GM12878 (cell line): ENCODE measurements around the gene PIK3R2. TPM values are rescaled to one million over a fixed set of nuclear protein-coding genes. Genes with fewer than 3 reads are reported as not detected.

Experiments used
- BCL11A ChIP-seq: IDR thresholded peaks from 2 replicates; pipeline ENCODE4 v1.6.1; 2011; ENCODE audit warnings: low read depth, low read length
- BHLHE40 ChIP-seq, 2 experiments: fragments of 450-650 bp in 1 of 2; IDR thresholded peaks; 2 replicates each; pipeline ENCODE4 v1.6.1; 2011 to 2017; ENCODE audit warnings: low read depth in 2 of 2, borderline replicate concordance in 1 of 2, improper control_type of control experiment in 1 of 2, low read length in 1 of 2, mild to moderate bottlenecking in 1 of 2
- FOXK2 ChIP-seq: fragments of 450-650 bp; IDR thresholded peaks from 2 replicates; pipeline ENCODE4 v1.6.1; 2017; ENCODE audit warnings: mild to moderate bottlenecking, moderate library complexity
- IKZF2 ChIP-seq, 2 experiments: fragments of 450-650 bp; IDR thresholded peaks; 2 replicates each; pipeline ENCODE4 v1.6.1; 2017; ENCODE audit warnings: mild to moderate bottlenecking in 2 of 2, moderate library complexity in 2 of 2
- KDM1A ChIP-seq: fragments of 200-600 bp; sonication (generic); IDR thresholded peaks from 2 replicates; pipeline ENCODE4 v1.6.1; 2016; ENCODE audit warnings: borderline replicate concordance
- KLF5 ChIP-seq: fragments of 450-650 bp; IDR thresholded peaks from 2 replicates; pipeline ENCODE4 v1.6.1; 2014; ENCODE audit warnings: mild to moderate bottlenecking; ENCODE audit not compliant: partially characterized antibody
- LARP7 ChIP-seq: fragments of 450-650 bp; IDR thresholded peaks from 2 replicates; pipeline ENCODE4 v1.6.1; 2017; ENCODE audit warnings: mild to moderate bottlenecking
- MYB ChIP-seq: fragments of 150-350 bp; IDR thresholded peaks from 2 replicates; pipeline ENCODE4 v1.6.1; 2014; ENCODE audit warnings: mild to moderate bottlenecking, low read depth, low read length, borderline replicate concordance
- NR2F1 ChIP-seq: fragments of 450-650 bp; conservative IDR thresholded peaks from 2 replicates; pipeline ENCODE4 v1.6.1; 2017; ENCODE audit warnings: mild to moderate bottlenecking
- PAX5 ChIP-seq: IDR thresholded peaks from 2 replicates; pipeline ENCODE4 v1.6.1; 2011; ENCODE audit warnings: low read depth, low read length, borderline replicate concordance
- RAD51 ChIP-seq: fragments of 450-650 bp; IDR thresholded peaks from 2 replicates; pipeline ENCODE4 v1.6.1; 2016; ENCODE audit warnings: moderate library complexity, mild to moderate bottlenecking, inconsistent platforms
- SIN3A ChIP-seq: IDR thresholded peaks from 2 replicates; pipeline ENCODE4 v1.6.1; 2012; ENCODE audit warnings: low read depth, low read length, improper control_type of control experiment
- SUPT20H ChIP-seq: IDR thresholded peaks from 2 replicates; pipeline ENCODE4 v1.6.1; 2011; ENCODE audit warnings: low read depth, mild to moderate bottlenecking, low read length, moderate library complexity, borderline replicate concordance; ENCODE audit not compliant: control insufficient read depth
- TARDBP ChIP-seq: IDR thresholded peaks from 2 replicates; pipeline ENCODE4 v1.6.1; 2016; ENCODE audit warnings: borderline replicate concordance
- TBL1XR1 ChIP-seq: IDR thresholded peaks from 2 replicates; pipeline ENCODE4 v1.6.1; 2012; ENCODE audit warnings: low read depth, low read length, improper control_type of control experiment
- TCF7 ChIP-seq: IDR thresholded peaks from 2 replicates; pipeline ENCODE4 v1.6.1; 2014; ENCODE audit warnings: antibody characterized with exemption, borderline replicate concordance
- WRNIP1 ChIP-seq: IDR thresholded peaks from 2 replicates; pipeline ENCODE4 v1.6.1; 2011; ENCODE audit warnings: low read depth, low read length, improper control_type of control experiment, borderline replicate concordance
- ZBED1 ChIP-seq: IDR thresholded peaks from 2 replicates; pipeline ENCODE4 v1.6.1; 2016; ENCODE audit warnings: borderline replicate concordance
- ZNF24 ChIP-seq: fragments of 450-650 bp; IDR thresholded peaks from 2 replicates; pipeline ENCODE4 v1.6.1; 2017; ENCODE audit warnings: antibody characterized with exemption, mild to moderate bottlenecking
- polyA plus RNA-seq, 11 experiments: library from polyadenylated mRNA; depleted of rRNA in 4 of 11; unstranded in 6 of 11; stranded (reverse) in 5 of 11; fragments of >200 nt; fragmentation: Nextera tagmentation in 4 of 11; fragmentation: Illumina TruSeq in 1 of 11; extraction: Ambion mirVana in 4 of 11; extraction: Trizol in 1 of 11; gene quantifications; 1 replicate in 1 of 11; 2 replicates in 10 of 11; pipeline versions ENCODE4 v1.2.1 to v1.2.3, GENCODE V29; 2011 to 2016; ENCODE audit warnings: inconsistent platforms in 2 of 11, missing spikeins in 2 of 11, low read depth in 1 of 11
- total RNA-seq, 4 experiments: library from RNA; depleted of rRNA in 3 of 4; stranded (reverse); fragments of >200 nt in 3 of 4; fragmentation: Illumina TruSeq in 1 of 4; extraction: Trizol in 1 of 4; gene quantifications; 2 replicates each; pipeline versions ENCODE4 v1.2.1 to v1.2.3, GENCODE V29; 2013 to 2021
- TF ChIP-seq, protein P1 (sequence below): IDR thresholded peaks from 2 replicates; pipeline ENCODE4 v1.6.1; 2012; ENCODE audit warnings: low read depth, low read length, improper control_type of control experiment
- TF ChIP-seq, protein P2 (sequence below): fragments of 450-650 bp; IDR thresholded peaks from 2 replicates; pipeline ENCODE4 v1.6.1; 2017; ENCODE audit warnings: mild to moderate bottlenecking, low read depth, inconsistent platforms; ENCODE audit not compliant: poor library complexity, severe bottlenecking
- TF ChIP-seq, protein P3 (sequence below): fragments of 450-650 bp; IDR thresholded peaks from 2 replicates; pipeline ENCODE4 v1.6.1; 2017; ENCODE audit warnings: low read depth, mild to moderate bottlenecking, moderate library complexity
- TF ChIP-seq, protein P4 (sequence below): fragments of 450-650 bp; IDR thresholded peaks from 2 replicates; pipeline ENCODE4 v1.6.1; 2017; ENCODE audit warnings: mild to moderate bottlenecking
- TF ChIP-seq, protein P5 (sequence below): IDR thresholded peaks from 2 replicates; pipeline ENCODE4 v1.6.1; 2012; ENCODE audit warnings: low read depth, low read length, improper control_type of control experiment

Gene PIK3R2
- total and polyA plus RNA-seq, 10 of the 15 experiments (the other 5 are each of a cell fraction or from before 2014, with no cell fraction given): 0.26 to 22.6 (median 2.5) TPM

DNA sequence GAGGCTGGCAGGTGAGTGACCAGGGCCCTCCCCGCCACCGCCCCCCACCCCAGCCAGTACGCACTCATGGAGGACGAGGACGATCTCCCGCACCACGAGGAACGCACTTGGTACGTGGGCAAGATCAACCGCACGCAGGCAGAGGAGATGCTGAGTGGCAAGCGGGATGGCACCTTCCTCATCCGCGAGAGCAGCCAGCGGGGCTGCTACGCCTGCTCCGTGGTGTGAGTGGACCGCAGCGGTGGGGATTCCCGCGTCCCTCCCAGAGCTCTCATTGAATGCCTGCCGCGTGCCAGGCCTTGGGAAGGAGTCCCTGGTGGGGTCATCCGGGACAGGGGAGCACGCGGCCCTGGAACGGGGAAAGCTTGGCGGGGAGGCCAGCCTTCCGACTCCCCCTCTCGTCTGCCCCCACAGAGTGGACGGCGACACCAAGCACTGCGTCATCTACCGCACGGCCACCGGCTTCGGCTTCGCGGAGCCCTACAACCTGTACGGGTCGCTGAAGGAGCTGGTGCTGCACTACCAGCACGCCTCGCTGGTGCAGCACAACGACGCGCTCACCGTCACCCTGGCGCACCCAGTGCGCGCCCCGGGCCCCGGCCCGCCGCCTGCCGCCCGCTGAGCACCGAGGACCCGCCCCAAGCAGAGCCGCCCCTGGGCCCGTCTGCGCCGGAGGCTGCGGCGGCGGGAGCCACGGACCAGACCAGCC, 15.9 kb downstream of the PIK3R2 start (continued):
- TF ChIP-seq NR2F1 (no peak), RAD51 (no peak), TCF7 (no peak), BHLHE40 (IDR thresholded peaks at IDR 0.05; ENCODE audit: borderline replicate concordance in 1 of 2, low read depth in 2 of 2, low read length in 1 of 2) (peak in 1 of 2 experiments; percentile 69; a peak in 2 of 4 replicates), BCL11A (no peak), ZNF24 (no peak), KDM1A (no peak), MYB (no peak), LARP7 (peak; percentile 38; the same call in 1 of the 2 replicates), SIN3A (no peak), TARDBP (no peak), KLF5 (no peak), TBL1XR1 (no peak), FOXK2 (no peak), IKZF2 (IDR thresholded peaks at IDR 0.05) (peak; percentile 19 to 25; a peak in 3 of 4 replicates), ZBED1 (no peak), SUPT20H (no peak), PAX5 (no peak), WRNIP1 (no peak)
- TF ChIP-seq, protein P1, sequence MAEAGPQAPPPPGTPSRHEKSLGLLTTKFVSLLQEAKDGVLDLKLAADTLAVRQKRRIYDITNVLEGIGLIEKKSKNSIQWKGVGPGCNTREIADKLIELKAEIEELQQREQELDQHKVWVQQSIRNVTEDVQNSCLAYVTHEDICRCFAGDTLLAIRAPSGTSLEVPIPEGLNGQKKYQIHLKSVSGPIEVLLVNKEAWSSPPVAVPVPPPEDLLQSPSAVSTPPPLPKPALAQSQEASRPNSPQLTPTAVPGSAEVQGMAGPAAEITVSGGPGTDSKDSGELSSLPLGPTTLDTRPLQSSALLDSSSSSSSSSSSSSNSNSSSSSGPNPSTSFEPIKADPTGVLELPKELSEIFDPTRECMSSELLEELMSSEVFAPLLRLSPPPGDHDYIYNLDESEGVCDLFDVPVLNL: no peak
- TF ChIP-seq, protein P2, sequence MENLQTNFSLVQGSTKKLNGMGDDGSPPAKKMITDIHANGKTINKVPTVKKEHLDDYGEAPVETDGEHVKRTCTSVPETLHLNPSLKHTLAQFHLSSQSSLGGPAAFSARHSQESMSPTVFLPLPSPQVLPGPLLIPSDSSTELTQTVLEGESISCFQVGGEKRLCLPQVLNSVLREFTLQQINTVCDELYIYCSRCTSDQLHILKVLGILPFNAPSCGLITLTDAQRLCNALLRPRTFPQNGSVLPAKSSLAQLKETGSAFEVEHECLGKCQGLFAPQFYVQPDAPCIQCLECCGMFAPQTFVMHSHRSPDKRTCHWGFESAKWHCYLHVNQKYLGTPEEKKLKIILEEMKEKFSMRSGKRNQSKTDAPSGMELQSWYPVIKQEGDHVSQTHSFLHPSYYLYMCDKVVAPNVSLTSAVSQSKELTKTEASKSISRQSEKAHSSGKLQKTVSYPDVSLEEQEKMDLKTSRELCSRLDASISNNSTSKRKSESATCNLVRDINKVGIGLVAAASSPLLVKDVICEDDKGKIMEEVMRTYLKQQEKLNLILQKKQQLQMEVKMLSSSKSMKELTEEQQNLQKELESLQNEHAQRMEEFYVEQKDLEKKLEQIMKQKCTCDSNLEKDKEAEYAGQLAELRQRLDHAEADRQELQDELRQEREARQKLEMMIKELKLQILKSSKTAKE: no peak
- TF ChIP-seq, protein P3, sequence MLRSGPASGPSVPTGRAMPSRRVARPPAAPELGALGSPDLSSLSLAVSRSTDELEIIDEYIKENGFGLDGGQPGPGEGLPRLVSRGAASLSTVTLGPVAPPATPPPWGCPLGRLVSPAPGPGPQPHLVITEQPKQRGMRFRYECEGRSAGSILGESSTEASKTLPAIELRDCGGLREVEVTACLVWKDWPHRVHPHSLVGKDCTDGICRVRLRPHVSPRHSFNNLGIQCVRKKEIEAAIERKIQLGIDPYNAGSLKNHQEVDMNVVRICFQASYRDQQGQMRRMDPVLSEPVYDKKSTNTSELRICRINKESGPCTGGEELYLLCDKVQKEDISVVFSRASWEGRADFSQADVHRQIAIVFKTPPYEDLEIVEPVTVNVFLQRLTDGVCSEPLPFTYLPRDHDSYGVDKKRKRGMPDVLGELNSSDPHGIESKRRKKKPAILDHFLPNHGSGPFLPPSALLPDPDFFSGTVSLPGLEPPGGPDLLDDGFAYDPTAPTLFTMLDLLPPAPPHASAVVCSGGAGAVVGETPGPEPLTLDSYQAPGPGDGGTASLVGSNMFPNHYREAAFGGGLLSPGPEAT: no peak
- TF ChIP-seq, protein P4, sequence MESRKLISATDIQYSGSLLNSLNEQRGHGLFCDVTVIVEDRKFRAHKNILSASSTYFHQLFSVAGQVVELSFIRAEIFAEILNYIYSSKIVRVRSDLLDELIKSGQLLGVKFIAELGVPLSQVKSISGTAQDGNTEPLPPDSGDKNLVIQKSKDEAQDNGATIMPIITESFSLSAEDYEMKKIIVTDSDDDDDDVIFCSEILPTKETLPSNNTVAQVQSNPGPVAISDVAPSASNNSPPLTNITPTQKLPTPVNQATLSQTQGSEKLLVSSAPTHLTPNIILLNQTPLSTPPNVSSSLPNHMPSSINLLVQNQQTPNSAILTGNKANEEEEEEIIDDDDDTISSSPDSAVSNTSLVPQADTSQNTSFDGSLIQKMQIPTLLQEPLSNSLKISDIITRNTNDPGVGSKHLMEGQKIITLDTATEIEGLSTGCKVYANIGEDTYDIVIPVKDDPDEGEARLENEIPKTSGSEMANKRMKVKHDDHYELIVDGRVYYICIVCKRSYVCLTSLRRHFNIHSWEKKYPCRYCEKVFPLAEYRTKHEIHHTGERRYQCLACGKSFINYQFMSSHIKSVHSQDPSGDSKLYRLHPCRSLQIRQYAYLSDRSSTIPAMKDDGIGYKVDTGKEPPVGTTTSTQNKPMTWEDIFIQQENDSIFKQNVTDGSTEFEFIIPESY: peak; percentile 67; the same call in 1 of the 2 replicates
- TF ChIP-seq, protein P5, sequence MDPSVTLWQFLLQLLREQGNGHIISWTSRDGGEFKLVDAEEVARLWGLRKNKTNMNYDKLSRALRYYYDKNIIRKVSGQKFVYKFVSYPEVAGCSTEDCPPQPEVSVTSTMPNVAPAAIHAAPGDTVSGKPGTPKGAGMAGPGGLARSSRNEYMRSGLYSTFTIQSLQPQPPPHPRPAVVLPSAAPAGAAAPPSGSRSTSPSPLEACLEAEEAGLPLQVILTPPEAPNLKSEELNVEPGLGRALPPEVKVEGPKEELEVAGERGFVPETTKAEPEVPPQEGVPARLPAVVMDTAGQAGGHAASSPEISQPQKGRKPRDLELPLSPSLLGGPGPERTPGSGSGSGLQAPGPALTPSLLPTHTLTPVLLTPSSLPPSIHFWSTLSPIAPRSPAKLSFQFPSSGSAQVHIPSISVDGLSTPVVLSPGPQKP: no peak
